ENCODE measurements around the gene PCDHGA8. TPM values are rescaled to one million over a fixed set of nuclear protein-coding genes. Genes with fewer than 3 reads are reported as not detected.
A peak's percentile ranks its signal among the peaks of the same experiment; 100 is the strongest.
"Not testable (repeated sequence)": the region's sequence is repeated elsewhere in the genome, so short reads cannot be mapped to it uniquely, and the experiment has no call there.

Gene PCDHGA8
- total RNA-seq, 2 experiments from 2014 or later = not detected

DNA sequence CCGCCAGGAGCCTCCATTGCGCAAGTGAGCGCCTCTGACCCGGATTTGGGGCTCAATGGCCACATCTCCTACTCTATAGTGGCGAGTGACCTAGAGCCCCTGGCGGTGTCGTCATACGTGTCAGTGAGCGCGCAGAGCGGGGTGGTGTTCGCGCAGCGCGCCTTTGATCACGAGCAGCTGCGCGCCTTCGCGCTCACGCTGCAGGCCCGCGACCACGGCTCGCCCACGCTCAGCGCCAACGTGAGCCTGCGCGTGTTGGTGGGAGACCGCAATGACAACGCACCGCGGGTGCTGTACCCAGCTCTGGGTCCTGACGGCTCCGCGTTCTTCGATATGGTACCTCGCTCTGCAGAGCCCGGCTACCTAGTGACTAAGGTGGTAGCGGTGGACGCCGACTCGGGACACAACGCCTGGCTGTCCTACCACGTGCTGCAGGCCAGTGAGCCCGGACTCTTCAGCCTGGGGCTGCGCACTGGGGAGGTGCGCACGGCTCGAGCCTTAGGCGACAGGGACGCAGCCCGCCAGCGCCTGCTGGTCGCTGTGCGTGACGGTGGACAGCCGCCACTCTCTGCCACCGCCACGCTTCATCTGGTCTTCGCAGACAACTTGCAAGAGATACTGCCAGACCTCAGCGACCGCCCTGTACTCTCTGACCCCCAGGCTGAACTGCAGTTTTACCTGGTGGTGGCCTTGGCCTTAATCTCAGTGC, 17.3 kb downstream of the PCDHGA8 start:
- intact Hi-C loops (cut with DNase I, micrococcal nuclease) = loop anchor here (5.0 to 10.0 kb wide), 2 partner anchors 37 to 535 kb away; partner anchors contain the start of genes PCDHGA6 (in 2 of the 2), PCDHGB3 (in 2 of the 2) and PCDHA12 (in 1 of the 2)
- ATAC-seq (no peak), DNase-seq (no peak)
- H3K27me3 Mint-ChIP-seq = peaks cover 63% of the 10 kb centered on the region
- ChIA-PET POLR2A (no interaction called here), CTCF (interaction anchor here (0.7 kb wide), 1 partner anchor 71 kb away, joined by 3 read pairs; no protein-coding TSS in a partner anchor)
- peaks cover 19% of the 10 kb centered on the region for H3K9me3 Mint-ChIP-seq (ENCODE audit: low read depth)
- H3K4me1 Mint-ChIP-seq = peaks cover 8% of the 10 kb centered on the region
- H3K36me3 Mint-ChIP-seq (ENCODE audit: low read depth) = peaks cover 16% of the 10 kb centered on the region
- no peak overlapping the region for H3K27ac Mint-ChIP-seq
- H3K4me3 Mint-ChIP-seq = no peak overlapping the region

DNA sequence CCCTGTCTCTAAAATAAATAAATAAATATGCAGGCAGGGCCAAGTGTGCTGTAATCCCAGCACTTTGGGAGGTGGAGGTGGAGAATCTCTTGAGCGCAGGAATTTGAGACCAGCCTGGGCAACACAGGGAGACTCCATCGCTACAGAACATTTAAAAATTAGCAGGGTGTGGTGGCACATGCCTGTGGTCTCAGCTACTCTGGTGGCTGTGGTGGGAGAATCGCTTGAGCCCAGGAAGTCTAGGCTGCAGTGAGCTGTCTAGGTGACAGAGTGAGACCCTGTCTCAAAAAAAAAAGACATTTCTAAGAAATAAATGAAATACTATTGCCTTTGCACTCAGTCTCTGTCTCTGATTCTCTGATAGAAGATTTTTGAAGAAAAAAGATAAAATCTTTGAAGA, 19.1 kb downstream of the PCDHGA8 start:
- DNase-seq (no peak), ATAC-seq (no peak)
- intact Hi-C loops (cut with DNase I, micrococcal nuclease) = no loop called here
- H3K4me1 Mint-ChIP-seq = peaks cover 8% of the 10 kb centered on the region
- H3K4me3 Mint-ChIP-seq = no peak overlapping the region
- peaks cover 62% of the 10 kb centered on the region for H3K27me3 Mint-ChIP-seq
- peaks cover 21% of the 10 kb centered on the region for H3K36me3 Mint-ChIP-seq (ENCODE audit: low read depth)
- peaks cover 16% of the 10 kb centered on the region for H3K9me3 Mint-ChIP-seq (ENCODE audit: low read depth)
- CTCF ChIA-PET = interaction anchor here (1.8 to 3.8 kb wide), 3 partner anchors 10 to 198 kb away, joined by 5 to 23 read pairs (median 19); partner anchors contain the start of genes PCDHB13 and PCDHGA11
- no peak overlapping the region for H3K27ac Mint-ChIP-seq
- POLR2A ChIA-PET = no interaction called here

DNA sequence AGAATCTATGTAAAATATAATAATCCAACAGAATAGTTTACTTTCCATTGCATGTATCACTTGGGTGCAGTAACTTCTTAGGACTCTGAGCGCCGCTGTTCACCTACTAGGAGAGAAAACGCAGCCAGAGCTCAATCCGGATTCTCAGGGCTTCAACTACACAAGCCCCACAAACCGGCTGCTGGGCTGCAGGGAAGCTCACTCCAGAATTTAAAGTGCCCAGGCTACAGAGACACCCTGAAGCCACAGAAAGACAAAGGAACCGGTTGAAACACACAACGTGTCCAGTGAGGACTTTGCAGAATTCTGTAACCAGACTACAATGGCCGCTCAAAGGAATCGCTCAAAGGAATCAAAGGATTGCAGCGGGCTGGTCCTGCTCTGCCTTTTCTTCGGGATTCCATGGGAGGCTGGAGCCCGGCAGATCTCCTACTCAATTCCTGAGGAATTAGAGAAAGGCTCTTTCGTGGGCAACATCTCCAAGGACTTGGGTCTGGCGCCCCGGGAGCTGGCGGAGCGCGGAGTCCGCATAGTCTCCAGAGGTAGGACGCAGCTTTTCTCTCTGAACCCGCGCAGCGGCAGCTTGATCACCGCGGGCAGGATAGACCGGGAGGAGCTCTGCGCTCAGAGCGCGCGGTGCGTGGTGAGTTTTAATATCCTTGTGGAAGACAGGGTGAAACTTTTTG, 20.6 kb downstream of the PCDHGA8 start, which contains the start of gene PCDHGA10:
Gene PCDHGA10, plus strand, starts transcription at position 134 of the 686 bp plus-strand sequence. Its CDS starts 189 bp downstream, at position 323.
- Mint-ChIP-seq H3K4me1 (peaks cover 10% of the 10 kb centered on the region), H3K9me3 (ENCODE audit: low read depth) (peaks cover 15% of the 10 kb centered on the region), H3K4me3 (peak within 1 kb of the TSS; percentile 62), H3K27ac (no peak within 1 kb of the TSS), H3K36me3 (ENCODE audit: low read depth) (peaks cover 23% of the 10 kb centered on the region), H3K27me3 (peaks cover 63% of the 10 kb centered on the region)
- peak; percentile 76 for ATAC-seq
- POLR2A ChIA-PET = no interaction called here
- CTCF ChIA-PET = interaction anchor here (0.6 to 3.8 kb wide), 33 partner anchors 8 to 200 kb away, joined by 3 to 46 read pairs (median 6); partner anchors contain the start of genes PCDHB13, PCDHGA11, PCDHGA12 and PCDHGA3
- intact Hi-C loops (cut with DNase I, micrococcal nuclease) = loop anchor here (1.0 to 2.0 kb wide), 5 partner anchors 99 to 152 kb away; no protein-coding TSS in a partner anchor
- peak; percentile 74 for DNase-seq

DNA sequence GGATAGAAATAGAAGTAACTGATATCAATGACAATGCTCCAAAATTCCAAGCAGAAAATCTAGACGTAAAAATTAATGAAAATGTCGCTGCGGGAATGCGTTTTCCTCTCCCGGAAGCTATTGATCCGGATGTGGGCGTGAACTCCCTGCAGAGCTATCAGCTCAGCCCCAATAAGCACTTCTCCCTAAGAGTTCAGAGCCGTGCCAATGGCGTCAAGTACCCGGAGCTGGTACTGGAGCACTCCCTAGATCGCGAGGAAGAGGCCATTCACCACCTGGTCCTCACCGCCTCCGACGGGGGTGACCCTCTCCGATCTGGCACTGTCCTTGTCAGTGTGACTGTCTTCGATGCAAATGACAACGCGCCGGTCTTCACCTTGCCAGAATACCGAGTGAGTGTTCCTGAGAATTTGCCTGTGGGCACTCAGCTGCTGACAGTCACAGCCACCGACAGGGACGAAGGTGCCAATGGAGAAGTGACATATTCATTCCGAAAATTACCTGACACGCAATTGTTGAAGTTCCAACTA, 21.2 kb downstream of the PCDHGA8 start:
- DNase-seq = no peak
- ATAC-seq = no peak
- ChIA-PET CTCF (interaction anchor here (0.7 to 3.8 kb wide), 31 partner anchors 8 to 200 kb away, joined by 3 to 46 read pairs (median 6); partner anchors contain the start of genes PCDHB13, PCDHGA11, PCDHGA12 and PCDHGA3), POLR2A (no interaction called here)
- H3K27ac Mint-ChIP-seq = no peak overlapping the region
- peak overlapping the region; percentile 62 for H3K4me3 Mint-ChIP-seq
- intact Hi-C loops (cut with DNase I, micrococcal nuclease) = loop anchor here (1.0 to 2.0 kb wide), 5 partner anchors 99 to 151 kb away; no protein-coding TSS in a partner anchor
- peaks cover 10% of the 10 kb centered on the region for H3K4me1 Mint-ChIP-seq
- H3K9me3 Mint-ChIP-seq (ENCODE audit: low read depth) = peaks cover 19% of the 10 kb centered on the region
- H3K36me3 Mint-ChIP-seq (ENCODE audit: low read depth) = peaks cover 28% of the 10 kb centered on the region
- peaks cover 65% of the 10 kb centered on the region for H3K27me3 Mint-ChIP-seq

DNA sequence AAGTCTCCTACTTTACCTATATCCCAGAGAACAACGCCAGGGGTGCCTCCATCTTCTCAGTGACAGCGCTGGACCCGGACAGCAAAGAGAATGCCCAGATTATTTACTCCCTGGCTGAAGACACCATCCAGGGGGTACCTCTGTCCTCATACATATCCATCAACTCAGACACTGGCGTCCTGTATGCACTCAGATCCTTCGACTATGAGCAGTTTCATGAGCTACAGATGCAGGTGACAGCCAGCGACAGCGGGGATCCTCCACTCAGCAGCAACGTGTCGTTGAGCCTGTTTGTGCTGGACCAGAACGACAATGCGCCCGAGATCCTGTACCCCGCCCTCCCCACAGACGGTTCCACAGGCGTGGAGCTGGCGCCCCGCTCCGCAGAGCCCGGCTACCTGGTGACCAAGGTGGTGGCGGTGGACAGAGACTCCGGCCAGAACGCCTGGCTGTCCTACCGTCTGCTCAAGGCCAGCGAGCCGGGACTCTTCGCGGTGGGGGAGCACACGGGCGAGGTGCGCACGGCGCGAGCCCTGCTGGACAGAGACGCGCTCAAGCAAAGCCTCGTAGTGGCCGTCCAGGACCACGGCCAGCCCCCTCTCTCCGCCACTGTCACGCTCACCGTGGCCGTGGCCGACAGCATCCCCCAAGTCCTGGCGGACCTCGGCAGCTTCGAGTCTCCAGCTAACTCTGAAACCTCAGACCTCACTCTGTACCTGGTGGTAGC, 22.3 kb downstream of the PCDHGA8 start:
- Mint-ChIP-seq H3K36me3 (ENCODE audit: low read depth) (peaks cover 29% of the 10 kb centered on the region), H3K27me3 (peaks cover 64% of the 10 kb centered on the region), H3K9me3 (ENCODE audit: low read depth) (peaks cover 17% of the 10 kb centered on the region)
- H3K27ac Mint-ChIP-seq; ATAC-seq; DNase-seq; POLR2A ChIA-PET; H3K4me1 Mint-ChIP-seq; intact Hi-C loops (cut with DNase I, micrococcal nuclease); H3K4me3 Mint-ChIP-seq: not testable (repeated sequence)
- CTCF ChIA-PET = interaction anchor here (0.8 to 3.4 kb wide), 5 partner anchors 16 to 143 kb away, joined by 3 to 46 read pairs (median 23); partner anchors contain the start of gene PCDHGA12

DNA sequence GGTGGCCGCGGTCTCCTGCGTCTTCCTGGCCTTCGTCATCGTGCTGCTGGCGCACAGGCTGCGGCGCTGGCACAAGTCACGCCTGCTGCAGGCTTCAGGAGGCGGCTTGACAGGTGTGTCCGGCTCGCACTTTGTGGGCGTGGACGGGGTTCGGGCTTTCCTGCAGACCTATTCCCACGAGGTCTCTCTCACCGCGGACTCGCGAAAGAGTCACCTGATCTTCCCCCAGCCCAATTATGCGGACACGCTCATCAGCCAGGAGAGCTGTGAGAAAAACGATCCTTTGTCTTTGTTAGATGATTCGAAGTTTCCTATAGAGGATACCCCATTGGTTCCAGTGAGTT, 22.8 kb downstream of the PCDHGA8 start:
- Mint-ChIP-seq H3K27me3 (peaks cover 67% of the 10 kb centered on the region), H3K36me3 (ENCODE audit: low read depth) (peaks cover 30% of the 10 kb centered on the region), H3K9me3 (ENCODE audit: low read depth) (peaks cover 19% of the 10 kb centered on the region)
- H3K4me1 Mint-ChIP-seq; H3K4me3 Mint-ChIP-seq; ATAC-seq; DNase-seq; H3K27ac Mint-ChIP-seq; intact Hi-C loops (cut with DNase I, micrococcal nuclease); POLR2A ChIA-PET: not testable (repeated sequence)
- CTCF ChIA-PET = interaction anchor here (1.6 to 3.4 kb wide), 3 partner anchors 12 to 77 kb away, joined by 4 to 23 read pairs (median 10); partner anchors contain the start of genes PCDHGA12, PCDHGA2 and PCDHGA9

DNA sequence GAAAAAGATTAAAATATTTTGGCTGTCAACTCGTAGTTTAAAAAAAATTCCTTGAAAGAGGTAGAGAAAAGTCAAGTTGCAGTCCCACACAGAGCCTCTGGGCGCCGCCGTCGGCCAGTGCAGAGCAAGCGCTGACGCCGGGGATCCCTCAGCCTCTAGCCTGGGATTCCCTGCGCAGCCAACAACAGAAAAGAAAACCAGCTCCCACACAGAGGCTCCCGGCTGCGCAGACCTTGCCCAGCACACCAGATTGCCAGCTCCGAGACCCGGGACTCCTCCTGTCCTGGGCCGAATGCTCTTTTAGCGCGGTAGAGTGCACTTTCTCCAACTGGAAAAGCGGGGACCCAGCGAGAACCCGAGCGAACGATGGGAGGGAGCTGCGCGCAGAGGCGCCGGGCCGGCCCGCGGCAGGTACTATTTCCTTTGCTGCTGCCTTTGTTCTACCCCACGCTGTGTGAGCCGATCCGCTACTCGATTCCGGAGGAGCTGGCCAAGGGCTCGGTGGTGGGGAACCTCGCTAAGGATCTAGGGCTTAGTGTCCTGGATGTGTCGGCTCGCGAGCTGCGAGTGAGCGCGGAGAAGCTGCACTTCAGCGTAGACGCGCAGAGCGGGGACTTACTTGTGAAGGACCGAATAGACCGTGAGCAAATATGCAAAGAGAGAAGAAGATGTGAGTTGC, 25.2 kb downstream of the PCDHGA8 start, which contains the start of gene PCDHGB7:
Gene PCDHGB7, plus strand, starts transcription at position 184 of the 679 bp plus-strand sequence. Its CDS starts 183 bp downstream, at position 367.
- DNase-seq = peak; percentile 79
- Mint-ChIP-seq H3K9me3 (ENCODE audit: low read depth) (peaks cover 29% of the 10 kb centered on the region), H3K36me3 (ENCODE audit: low read depth) (peaks cover 40% of the 10 kb centered on the region), H3K4me3 (peak within 1 kb of the TSS; percentile 62), H3K27me3 (peaks cover 75% of the 10 kb centered on the region)
- intact Hi-C loops (cut with DNase I, micrococcal nuclease) = loop anchor here (1.0 kb wide), 3 partner anchors 107 to 147 kb away; no protein-coding TSS in a partner anchor
- CTCF ChIA-PET = interaction anchor here (0.6 to 2.8 kb wide), 16 partner anchors 9 to 1314 kb away, joined by 3 to 10 read pairs (median 5); partner anchors contain the start of genes PCDHGA12, PCDHGA9 and PCDHGB6
- POLR2A ChIA-PET, H3K4me1 Mint-ChIP-seq, H3K27ac Mint-ChIP-seq: not testable (repeated sequence)
- peak; percentile 75 for ATAC-seq

DNA sequence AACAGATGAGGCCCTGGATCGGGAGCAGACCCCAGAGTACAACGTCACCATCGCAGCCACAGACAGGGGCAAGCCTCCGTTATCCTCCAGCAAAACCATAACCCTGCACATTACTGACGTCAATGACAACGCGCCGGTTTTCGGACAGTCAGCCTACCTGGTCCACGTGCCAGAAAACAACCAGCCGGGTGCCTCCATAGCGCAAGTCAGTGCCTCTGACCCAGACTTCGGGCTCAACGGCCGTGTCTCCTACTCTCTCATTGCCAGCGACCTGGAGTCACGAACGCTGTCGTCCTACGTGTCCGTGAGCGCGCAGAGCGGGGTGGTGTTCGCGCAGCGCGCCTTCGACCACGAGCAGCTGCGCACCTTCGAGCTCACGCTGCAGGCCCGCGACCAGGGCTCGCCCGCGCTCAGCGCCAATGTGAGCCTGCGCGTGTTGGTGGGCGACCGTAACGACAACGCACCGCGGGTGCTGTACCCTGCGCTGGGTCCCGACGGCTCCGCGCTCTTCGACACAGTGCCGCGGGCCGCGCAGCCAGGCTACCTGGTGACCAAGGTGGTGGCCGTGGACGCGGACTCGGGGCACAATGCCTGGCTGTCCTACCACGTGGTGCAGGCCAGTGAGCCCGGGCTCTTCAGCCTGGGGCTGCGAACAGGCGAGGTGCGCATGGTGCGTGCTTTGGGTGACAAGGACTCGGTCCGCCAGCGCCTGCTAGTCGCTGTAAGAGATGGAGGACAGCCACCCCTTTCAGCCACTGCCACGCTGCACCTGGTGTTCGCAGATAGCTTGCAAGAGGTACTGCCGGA, 26.8 kb downstream of the PCDHGA8 start:
- Mint-ChIP-seq H3K36me3 (ENCODE audit: low read depth) (peaks cover 39% of the 10 kb centered on the region), H3K9me3 (ENCODE audit: low read depth) (peaks cover 34% of the 10 kb centered on the region), H3K27me3 (peaks cover 70% of the 10 kb centered on the region), H3K4me3 (no peak overlapping the region), H3K4me1 (peaks cover 6% of the 10 kb centered on the region), H3K27ac (no peak overlapping the region)
- POLR2A ChIA-PET = no interaction called here
- no peak for ATAC-seq
- DNase-seq = no peak
- CTCF ChIA-PET = interaction anchor here (0.6 to 3.3 kb wide), 7 partner anchors 11 to 145 kb away, joined by 3 to 11 read pairs (median 3); partner anchors contain the start of gene PCDHGA12
- intact Hi-C loops (cut with DNase I, micrococcal nuclease) = no loop called here

DNA sequence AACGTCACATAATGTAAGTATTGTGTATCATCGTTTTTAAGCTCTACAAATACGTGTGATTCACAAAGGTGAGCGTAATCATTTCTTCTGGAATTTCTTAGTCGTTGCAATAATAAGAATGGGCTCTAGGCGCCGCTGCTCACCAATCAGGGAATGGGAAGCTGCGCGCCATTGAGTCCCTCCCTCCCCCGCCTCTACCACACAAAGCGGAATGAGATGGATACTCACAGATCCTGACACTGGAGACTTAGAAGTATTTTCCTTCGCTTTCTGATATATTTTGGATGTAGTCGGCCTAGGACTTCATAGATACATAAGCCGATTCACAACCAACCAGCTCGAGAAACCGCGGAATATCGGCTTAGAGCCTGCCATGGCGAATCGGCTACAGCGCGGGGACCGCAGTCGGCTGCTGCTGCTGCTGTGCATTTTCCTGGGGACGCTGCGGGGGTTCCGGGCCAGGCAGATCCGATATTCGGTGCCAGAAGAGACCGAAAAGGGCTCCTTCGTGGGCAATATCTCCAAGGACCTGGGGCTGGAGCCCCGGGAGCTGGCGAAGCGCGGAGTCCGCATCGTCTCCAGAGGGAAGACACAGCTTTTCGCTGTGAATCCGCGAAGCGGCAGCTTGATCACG, 28.5 kb downstream of the PCDHGA8 start, which contains the start of gene PCDHGA11:
Gene PCDHGA11, plus strand, starts transcription at position 197 of the 634 bp plus-strand sequence. Its CDS starts 177 bp downstream, at position 374.
- Mint-ChIP-seq H3K27ac (no peak within 1 kb of the TSS), H3K4me1 (peaks cover 2% of the 10 kb centered on the region), H3K27me3 (peaks cover 70% of the 10 kb centered on the region), H3K4me3 (peak within 1 kb of the TSS; percentile 69), H3K9me3 (ENCODE audit: low read depth) (peaks cover 34% of the 10 kb centered on the region), H3K36me3 (ENCODE audit: low read depth) (peaks cover 35% of the 10 kb centered on the region)
- DNase-seq (peak; percentile 75), ATAC-seq (peak; percentile 57)
- ChIA-PET CTCF (interaction anchor here (0.6 to 3.3 kb wide), 34 partner anchors 8 to 635 kb away, joined by 3 to 32 read pairs (median 4); partner anchors contain the start of genes PCDHA1, PCDHB16, PCDHGA10 and PCDHGA12), POLR2A (interaction anchor here (0.7 kb wide), 1 partner anchor 47 kb away, joined by 4 read pairs; no protein-coding TSS in a partner anchor)
- intact Hi-C loops (cut with DNase I, micrococcal nuclease) = loop anchor here (1.0 to 10.0 kb wide), 6 partner anchors 56 to 196 kb away; partner anchors contain the start of genes PCDHB14 (in 1 of the 2) and PCDHGC3 (in 1 of the 2)
